HPDE6-E6E7 (cell line): ENCODE measurements around the gene MRPL55.

Experiments used
- DNase-seq: peaks from one replicate; pipeline ENCODE4 v3.0.0; 2011; ENCODE audit warnings: missing footprints; ENCODE audit errors: extremely low spot score

MRPL55 gene

DNA sequence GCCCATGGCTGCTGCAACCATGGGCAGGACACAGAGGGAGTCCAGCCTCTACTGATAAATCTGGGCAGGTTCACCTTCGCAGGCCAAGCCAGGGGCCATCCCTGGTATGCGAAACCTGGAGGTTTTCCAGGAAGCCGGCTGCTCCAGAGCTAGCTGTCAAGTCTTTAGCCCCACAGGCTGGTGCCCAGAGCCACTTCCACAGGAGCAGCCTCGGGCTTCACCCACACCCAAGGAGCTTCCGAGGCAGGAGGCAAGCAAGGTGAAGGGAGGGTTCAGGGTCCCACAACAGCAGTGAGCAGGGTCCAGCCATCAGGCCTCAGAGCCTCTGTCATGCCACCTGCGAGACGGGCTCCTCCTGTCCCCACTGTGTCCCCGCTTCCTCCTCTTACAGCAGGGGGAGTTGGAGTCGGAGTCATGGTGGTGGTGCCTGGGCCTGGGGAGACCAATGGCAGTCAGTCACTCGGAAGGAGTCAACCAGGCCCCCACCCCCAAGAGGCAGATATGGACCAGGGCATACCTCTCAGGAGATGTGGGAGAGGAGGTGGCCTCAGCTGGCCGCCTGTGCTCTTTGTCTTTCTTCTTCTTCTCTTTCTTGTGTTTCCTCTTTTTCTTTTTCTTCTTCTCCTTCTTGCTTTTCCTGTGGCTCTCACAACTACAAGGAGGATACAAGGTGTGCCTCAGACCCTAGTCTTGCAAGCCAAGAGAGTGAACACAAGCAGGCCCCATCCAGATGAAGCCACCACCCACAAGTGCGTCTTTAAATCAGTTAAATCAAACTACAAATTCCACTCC lies 8.1 kb downstream of the MRPL55 start:
- no peak for DNase-seq

GRCh38 chr1:228099331-228099732 lies 9.8 kb downstream of the MRPL55 start:
- no peak for DNase-seq

DNA sequence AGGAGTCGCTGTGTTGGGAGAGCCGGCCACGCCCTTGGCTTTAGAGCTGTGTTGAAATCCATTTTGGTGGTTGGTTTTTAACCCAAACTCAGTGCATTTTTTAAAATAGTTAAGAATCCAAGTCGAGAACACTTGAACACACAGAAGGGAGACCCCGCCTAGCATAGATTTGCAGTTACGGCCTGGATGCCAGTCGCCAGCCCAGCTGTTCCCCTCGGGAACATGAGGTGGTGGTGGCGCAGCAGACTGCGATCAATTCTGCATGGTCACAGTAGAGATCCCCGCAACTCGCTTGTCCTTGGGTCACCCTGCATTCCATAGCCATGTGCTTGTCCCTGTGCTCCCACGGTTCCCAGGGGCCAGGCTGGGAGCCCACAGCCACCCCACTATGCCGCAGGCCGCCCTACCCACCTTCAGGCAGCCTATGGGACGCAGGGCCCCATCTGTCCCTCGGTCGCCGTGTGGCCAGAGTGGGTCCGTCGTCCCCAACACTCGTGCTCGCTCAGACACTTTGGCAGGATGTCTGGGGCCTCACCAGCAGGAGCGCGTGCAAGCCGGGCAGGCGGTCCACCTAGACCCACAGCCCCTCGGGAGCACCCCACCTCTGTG lies 10.7 kb downstream of the MRPL55 start:
- no peak for DNase-seq

DNA sequence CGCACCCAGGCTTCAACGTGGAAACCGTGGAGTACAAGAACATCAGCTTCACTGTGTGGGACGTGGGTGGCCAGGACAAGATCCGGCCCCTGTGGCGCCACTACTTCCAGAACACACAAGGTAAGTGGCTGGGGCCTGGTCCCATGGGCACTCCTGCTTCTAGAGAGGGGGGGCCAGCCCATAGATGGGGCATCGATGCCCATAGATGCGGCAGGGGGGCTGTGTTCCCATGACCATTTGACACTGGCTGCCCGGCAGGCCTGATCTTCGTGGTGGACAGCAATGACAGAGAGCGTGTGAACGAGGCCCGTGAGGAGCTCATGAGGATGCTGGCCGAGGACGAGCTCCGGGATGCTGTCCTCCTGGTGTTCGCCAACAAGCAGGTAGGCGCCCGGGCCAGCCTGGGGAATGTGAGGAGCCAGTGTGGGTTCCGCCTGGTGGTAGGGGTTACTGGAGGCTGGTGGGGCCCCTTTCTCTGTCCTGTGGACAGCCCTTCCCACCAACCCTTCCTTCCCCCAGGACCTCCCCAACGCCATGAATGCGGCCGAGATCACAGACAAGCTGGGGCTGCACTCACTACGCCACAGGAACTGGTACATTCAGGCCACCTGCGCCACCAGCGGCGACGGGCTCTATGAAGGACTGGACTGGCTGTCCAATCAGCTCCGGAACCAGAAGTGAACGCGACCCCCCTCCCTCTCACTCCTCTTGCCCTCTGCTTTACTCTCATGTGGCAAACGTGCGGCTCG lies 11.6 kb downstream of the MRPL55 start:
- DNase-seq: no peak

- DNase-seq: no peak
Observed at GRCh38 chr1:228096416-228097332, 12.4 kb downstream of the MRPL55 start.

DNA sequence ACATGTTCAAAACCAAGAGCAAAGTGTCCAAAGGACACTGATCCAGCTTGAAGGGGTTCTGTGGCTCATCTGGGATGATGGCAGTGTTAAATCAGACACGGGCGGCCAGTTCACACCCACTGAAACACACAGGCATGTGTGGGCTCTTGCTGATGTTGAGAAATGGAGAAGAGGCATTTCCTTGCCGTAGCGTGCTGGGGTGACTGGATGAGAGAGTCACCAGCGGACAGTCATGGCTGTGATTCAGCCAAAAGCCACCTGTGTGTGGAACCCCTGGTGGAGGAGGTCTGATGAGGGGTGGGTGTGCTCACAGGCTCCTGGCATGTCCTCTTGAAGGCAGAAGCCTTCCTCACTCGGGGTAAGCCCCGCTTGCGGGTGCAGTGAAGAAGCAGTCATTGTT lies 13.2 kb downstream of the MRPL55 start:
- DNase-seq: no peak

- no peak for DNase-seq
Observed at GRCh38 chr1:228095161-228095560, 13.9 kb downstream of the MRPL55 start.

GRCh38 chr1:228094432-228095016 lies 14.6 kb downstream of the MRPL55 start:
- no peak for DNase-seq

DNA sequence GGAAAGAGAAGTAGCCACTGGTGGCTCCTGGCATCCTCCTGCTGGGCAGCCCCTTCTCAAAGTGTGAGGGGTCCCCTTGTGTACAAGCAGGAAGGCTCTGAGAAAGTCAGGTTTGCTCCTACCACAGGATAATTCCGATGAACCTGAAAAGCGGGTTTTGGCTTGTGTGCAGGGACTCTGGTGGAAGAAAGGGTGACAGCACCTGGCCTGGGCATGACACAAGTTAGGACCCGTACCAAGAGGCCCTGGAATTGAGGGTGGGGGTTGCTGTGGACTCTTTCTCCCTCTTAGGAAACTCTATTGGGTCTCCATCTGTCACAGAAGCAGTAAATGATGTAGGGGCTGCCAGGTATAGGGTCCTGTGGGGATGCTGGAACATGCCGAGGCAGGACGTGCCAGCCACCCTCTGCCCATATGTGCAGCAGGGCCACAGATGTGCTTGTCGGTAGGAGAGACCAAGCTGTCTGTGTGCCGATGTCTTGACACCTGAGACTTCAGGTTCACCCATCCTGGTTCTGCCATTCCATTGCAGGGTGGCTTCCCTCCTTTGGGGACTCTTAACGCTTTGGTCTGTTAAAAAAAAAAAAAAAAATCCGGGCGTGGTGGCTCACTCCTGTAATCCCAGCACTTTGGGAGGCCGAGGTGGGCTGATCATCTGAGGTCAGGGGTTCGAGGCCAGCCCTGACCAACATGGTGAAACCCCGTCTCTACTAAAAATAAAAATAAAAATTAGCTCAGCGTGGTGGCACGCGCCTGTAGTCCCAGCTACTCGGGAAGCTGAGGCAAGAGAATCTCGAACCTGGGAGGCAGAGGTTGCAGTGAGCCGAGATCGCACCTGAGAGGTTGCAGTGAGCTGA lies 15.8 kb downstream of the MRPL55 start:
- no peak for DNase-seq

DNA sequence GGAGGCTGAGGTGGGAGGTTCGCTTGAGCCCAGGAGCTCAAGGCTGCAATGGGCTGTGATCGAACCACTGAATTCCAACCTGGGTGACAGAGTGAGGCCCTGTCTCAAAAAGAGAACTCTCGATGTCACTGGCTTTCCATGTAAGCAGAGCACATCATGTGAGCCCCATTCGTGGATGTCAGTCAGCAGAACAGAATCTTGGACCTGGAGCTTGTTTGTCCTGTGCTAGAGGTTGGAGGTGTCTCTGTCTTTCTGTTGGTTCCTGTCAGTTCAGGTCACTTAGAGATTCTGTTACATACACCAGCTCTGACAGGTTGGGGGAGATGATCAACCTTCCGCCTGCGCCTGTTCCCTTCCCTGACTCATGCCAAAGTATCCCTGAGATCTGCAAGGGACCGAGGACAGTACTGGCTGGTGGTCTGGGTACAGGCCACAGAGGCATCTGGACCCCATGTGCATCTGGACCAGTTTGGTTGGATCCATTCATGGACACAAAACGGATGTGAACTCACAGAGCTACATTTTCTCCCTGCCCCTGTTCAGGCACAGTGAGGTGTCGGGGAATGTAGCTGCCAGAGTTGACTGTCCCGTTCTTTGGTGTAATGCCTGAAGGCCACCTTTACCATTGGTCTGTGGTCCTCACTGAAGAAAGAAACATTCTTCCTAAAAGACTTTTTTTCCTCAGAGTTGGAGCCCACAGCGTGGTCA lies 16.6 kb downstream of the MRPL55 start:
- DNase-seq: no peak

DNA sequence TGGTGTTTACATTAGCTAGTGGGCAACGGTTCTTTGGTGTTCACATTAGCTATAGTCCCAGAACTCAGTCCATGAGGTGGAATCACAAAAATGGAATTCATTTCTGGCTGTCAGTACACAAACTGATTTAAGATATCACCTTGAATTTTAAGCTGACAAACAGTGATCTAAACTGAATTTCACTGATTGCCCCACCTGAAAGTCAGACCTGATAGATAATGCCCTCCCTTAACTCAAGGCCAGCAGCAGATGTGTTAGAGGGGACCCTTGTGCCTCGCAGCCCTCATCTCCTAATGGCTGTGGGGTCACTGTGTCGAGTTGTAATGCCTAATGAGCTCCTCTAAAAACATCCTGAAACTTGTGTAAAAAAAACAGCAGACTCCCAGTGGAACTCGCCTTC lies 18.0 kb downstream of the MRPL55 start:
- no peak for DNase-seq

DNA sequence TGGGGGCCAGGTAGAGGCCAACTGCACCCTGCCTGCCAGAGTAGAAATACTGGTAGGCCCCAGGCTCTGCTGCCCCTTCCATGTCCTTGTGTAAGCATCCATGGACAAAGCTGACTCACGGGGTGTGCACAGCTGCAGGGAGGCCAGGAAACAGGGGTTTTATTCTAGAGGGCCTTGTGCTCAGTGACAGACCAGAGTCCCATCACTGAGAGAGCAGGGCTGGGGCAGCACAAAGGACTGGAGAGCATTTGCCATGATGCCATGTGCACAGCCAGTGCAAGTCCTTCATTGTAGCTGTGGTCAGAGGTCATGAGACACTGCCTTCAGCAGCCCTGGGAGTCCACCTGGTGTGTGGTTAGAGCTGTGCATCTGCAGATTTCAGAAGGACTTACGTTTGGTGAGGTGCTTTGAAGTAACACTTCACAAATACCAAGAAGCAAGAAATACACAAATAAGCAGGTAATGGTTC lies 18.5 kb downstream of the MRPL55 start:
- no peak for DNase-seq

- DNase-seq: no peak
Observed at GRCh38 chr1:228089519-228090380, 19.3 kb downstream of the MRPL55 start.

GRCh38 chr1:228088586-228089498 lies 20.3 kb downstream of the MRPL55 start:
- DNase-seq: no peak

DNA sequence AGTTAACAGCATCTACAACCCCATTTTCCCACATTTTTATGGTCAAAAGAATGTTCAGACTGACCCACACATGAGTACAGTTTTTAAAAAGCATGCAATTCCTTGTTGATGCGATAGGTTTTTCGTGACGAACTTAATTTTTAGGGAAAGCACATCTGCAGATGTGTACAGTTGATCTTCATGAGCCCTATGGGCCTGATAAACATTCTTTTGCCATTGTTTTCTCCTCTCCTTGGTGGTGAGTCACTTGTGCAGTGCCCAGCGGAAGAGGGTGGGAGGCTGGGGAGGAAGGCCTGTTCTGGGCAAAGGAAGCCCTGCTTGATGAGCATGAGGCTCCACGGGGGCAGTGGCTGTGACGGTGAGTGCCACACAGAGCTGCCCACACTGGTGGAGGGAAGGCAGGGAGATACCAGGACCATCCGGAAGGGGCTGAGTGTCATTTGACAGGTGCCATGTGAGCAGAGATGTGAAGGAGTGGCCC lies 21.3 kb downstream of the MRPL55 start:
- DNase-seq: peak; percentile 72

DNA sequence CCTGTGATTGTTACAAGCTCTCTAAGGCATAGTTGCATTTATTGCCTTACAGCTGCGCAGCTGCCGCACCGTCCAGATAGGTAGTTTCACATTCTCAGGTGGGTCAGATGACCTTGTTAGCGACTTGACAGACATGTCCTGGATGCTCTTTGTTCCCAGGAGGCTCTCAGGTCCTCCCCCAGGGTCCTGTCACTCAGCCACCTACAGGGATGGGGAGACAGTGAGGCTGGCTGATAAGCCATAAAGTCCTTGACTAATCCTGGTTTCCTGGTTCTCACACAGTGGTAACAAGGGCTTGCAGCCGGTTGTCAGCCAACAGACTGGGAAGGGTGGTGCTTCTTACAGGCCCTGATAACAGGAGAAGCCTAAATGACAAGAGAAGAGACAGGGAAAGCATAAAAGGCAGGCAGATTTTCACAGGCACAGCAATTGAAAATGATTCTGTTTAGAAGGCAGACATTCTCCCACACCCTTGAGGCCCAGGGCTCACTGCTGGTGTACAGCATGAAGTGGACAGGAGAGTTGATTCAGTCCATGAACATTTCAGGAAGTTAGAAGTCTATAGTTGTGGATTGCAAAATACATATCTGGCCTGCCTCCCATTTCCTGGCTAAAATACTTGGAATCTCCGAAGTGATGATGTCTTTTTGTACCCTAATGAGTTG lies 23.7 kb downstream of the MRPL55 start:
- no peak for DNase-seq

DNA sequence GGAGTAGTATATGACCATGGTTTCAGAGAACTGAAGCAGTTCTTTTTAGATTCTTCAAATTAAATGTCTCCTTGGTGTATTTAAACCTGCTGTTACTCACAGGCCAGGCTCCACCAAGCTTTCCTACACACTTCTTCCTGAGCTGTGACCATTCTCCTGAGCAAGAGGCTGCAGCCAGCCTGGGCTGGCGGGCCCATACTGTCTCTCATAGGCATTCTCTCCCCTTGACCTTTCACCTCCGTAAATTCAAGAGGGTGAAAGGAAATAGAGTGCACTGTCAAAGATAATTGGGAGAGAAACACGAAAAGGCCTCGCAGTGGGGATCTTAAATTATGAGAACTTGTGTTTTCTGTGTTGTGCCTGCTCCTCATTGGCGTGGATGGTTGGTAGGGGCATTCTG lies 24.3 kb downstream of the MRPL55 start:
- DNase-seq: no peak
